ENCODE results near the gene ZNF598. TPM values are rescaled to one million over a fixed set of nuclear protein-coding genes. Genes with fewer than 3 reads are reported as not detected.
A peak's percentile ranks its signal among the peaks of the same experiment; 100 is the strongest.

The ZNF598 gene
- total RNA-seq, 4 donors from 2014 or later, result 37.0 to 83.1 (median 49.2) TPM

DNA sequence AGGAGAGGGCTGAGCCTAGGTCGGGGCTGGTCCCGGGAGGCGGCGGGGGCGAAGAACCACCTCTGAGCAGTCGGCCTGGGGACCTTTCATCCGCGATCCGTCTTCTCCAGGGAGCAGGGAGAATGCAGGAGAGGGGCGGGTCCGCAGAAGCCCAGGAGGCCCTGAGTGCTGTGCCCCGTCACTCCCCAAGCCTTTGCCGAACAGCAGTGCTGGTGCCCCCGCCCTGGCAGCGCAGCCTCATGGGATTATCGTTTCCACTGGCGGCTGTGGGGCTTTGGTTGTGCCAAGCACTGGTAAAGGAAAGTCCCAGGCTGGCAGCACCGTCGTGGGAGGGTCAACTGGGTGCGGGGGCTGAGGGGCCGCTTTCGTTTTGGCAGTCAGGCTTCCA, 37.1 kb downstream of the ZNF598 start:
- H3K27me3 ChIP-seq, result peaks cover 0 to 5% of the 10 kb centered on the region in 2 donors
- peaks cover 0 to 27% (median 20%) of the 10 kb centered on the region in 4 donors for H3K4me1 ChIP-seq
- peak overlapping the region in 3 of 4 donors; percentile 90 to 95 (median 92) for H3K27ac ChIP-seq
- TF ChIP-seq EP300 (IDR thresholded peaks at IDR 0.05) (no peak), CTCF (IDR thresholded peaks at IDR 0.05) (no peak), POLR2A (IDR thresholded peaks at IDR 0.05) (no peak)
- 4% methylated on average over 15 to 17 of the region's 22 CpGs for WGBS, 2 donors
- DNase-seq (ENCODE audit: low spot score in 2 of 2), result no peak
- peak overlapping the region; percentile 77 to 100 (median 84) for H3K4me3 ChIP-seq
- H3K36me3 ChIP-seq, result peaks cover 0 to 37% (median 26%) of the 10 kb centered on the region in 3 donors
- H3K9me3 ChIP-seq, result no peaks in the 10 kb centered on the region

GRCh38 chr16:1971796-1972489, 37.7 kb downstream of the ZNF598 start, which contains the start of gene TBL3:
Gene TBL3, plus strand, starts transcription at chr16:1972053. Its CDS starts 112 bp downstream, at chr16:1972165.
- DNase-seq (ENCODE audit: low spot score in 2 of 2), result peak; percentile 85 to 87
- no peaks in the 10 kb centered on the region for H3K9me3 ChIP-seq
- peak within 1 kb of the TSS; percentile 71 to 95 (median 91) for H3K27ac ChIP-seq
- H3K4me3 ChIP-seq, result peak within 1 kb of the TSS; percentile 77 to 100 (median 84)
- 1% methylated on average over 29 to 45 of the region's 78 CpGs for WGBS, 2 donors
- peaks cover 0 to 27% (median 20%) of the 10 kb centered on the region in 4 donors for H3K4me1 ChIP-seq
- H3K27me3 ChIP-seq, result no peaks in the 10 kb centered on the region
- TF ChIP-seq POLR2A (IDR thresholded peaks at IDR 0.05) (peak; percentile 93 to 97), EP300 (IDR thresholded peaks at IDR 0.05) (peak; percentile 92 to 100), CTCF (IDR thresholded peaks at IDR 0.05) (peak in 2 of 5 experiments; percentile 49 to 73)
- H3K36me3 ChIP-seq, result peaks cover 0 to 31% (median 22%) of the 10 kb centered on the region in 3 donors

DNA sequence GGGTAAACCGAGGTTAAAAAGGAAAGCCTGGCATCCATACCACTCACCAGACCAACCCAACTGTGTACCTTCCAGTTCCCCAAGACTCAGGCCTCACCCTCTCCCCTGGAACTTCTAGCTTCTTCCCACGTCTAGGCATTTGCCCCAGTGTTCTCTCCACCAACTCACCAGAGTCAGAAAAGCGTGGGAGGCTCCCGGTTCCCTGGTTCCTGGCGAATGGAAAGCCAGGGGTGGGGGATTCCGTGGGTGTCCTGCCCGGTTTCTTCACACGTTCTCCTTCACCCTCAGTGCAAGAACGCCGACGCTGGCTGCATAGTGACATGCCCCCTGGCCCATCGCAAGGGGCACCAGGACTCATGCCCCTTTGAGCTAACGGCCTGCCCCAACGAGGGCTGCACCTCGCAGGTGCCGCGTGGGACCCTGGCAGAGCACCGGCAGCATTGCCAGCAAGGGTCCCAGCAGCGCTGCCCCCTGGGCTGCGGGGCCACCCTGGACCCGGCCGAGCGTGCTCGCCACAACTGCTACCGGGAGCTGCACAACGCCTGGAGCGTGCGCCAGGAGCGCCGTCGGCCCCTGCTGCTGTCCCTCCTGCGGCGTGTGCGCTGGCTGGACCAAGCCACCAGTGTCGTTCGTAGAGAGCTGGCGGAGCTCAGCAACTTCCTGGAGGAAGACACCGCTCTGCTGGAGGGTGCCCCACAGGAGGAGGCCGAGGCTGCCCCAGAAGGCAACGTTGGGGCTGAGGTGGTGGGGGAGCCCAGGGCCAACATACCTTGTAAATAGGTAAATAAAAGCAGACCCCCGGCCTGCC, 41.3 kb downstream of the ZNF598 start:
- Histone ChIP-seq H3K4me3 (no peak overlapping the region), H3K27me3 (no peaks in the 10 kb centered on the region), H3K27ac (no peak overlapping the region), H3K36me3 (no peaks in the 10 kb centered on the region), H3K4me1 (peaks cover 0 to 38% (median 34%) of the 10 kb centered on the region in 4 donors), H3K9me3 (no peaks in the 10 kb centered on the region)
- DNase-seq (ENCODE audit: low spot score in 2 of 2), result no peak
- WGBS, 2 donors, result 84 to 86% methylated on average over 35 to 37 of the region's 41 CpGs
- no peak for TF ChIP-seq POLR2A (IDR thresholded peaks at IDR 0.05)
- no peak for TF ChIP-seq EP300 (IDR thresholded peaks at IDR 0.05)

- 91 to 96% methylated on average over 6 of the region's 6 CpGs for WGBS, 2 donors
- Histone ChIP-seq H3K4me1 (peaks cover 0 to 40% (median 28%) of the 10 kb centered on the region in 4 donors), H3K9me3 (no peaks in the 10 kb centered on the region), H3K4me3 (peak within 1 kb of the TSS; percentile 74 to 93 (median 81)), H3K27me3 (no peaks in the 10 kb centered on the region), H3K36me3 (peaks cover 4 to 18% (median 15%) of the 10 kb centered on the region in 3 donors), H3K27ac (peak within 1 kb of the TSS; percentile 78 to 99 (median 94))
- TF ChIP-seq POLR2A (IDR thresholded peaks at IDR 0.05) (no peak), CTCF (IDR thresholded peaks at IDR 0.05) (no peak), EP300 (IDR thresholded peaks at IDR 0.05) (no peak)
- DNase-seq (ENCODE audit: low spot score in 2 of 2), result no peak
These were observed 43.2 kb downstream of the ZNF598 start, which contains the start of gene RNF151 for GRCh38 chr16:1966460-1966859. Gene RNF151, plus strand, starts transcription at chr16:1966856. Its CDS starts 26 bp downstream, at chr16:1966882.

DNA sequence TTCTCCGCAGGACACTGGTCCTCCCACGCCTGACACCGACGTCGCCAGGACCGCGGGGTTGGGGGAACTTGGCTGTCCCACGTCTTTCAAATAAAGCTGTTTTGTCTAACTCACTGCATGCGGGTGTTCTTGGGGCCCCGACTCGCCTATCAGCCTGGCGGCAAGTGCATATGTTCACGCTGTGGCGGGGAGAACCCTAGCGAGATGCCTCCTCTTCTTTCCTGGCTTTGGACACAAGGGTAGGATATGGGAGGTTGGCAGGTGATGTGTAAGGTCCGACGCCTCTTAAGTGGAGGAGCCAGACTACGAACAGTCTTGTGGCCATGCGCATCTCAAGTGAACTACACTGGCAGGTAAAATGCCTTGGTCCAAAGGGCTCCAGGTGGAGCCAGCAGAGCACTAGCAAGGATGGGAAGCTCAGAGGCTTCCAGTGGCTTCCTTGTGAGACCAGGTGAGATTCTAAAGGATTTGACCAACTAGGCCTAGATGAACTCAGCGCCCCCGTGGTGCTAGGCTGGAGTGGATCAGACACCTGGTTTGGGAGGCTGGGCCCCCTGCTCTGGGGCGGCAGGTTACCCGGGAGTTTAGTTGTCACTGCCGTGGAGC, 44.1 kb downstream of the ZNF598 start:
- Histone ChIP-seq H3K36me3 (peaks cover 7 to 26% (median 16%) of the 10 kb centered on the region in 3 donors), H3K9me3 (no peaks in the 10 kb centered on the region), H3K4me3 (peak overlapping the region; percentile 74 to 93 (median 81)), H3K27me3 (no peaks in the 10 kb centered on the region), H3K4me1 (peaks cover 0 to 41% (median 28%) of the 10 kb centered on the region in 4 donors), H3K27ac (peak overlapping the region; percentile 78 to 99 (median 94))
- no peak for DNase-seq (ENCODE audit: low spot score in 2 of 2)
- 22 to 25% methylated on average over 23 to 24 of the region's 24 CpGs for WGBS, 2 donors
- TF ChIP-seq EP300 (IDR thresholded peaks at IDR 0.05) (no peak), CTCF (IDR thresholded peaks at IDR 0.05) (no peak), POLR2A (IDR thresholded peaks at IDR 0.05) (no peak)
